DMS79 (cell line): Measurements from ENCODE around the gene CFAP100.
A peak's percentile ranks its signal among the peaks of the same experiment; 100 is the strongest.

Experiments
- DNase-seq: peaks from one replicate; lab custom pipeline; 2025; lab: John Stamatoyannopoulos, UW

Gene CFAP100

DNA sequence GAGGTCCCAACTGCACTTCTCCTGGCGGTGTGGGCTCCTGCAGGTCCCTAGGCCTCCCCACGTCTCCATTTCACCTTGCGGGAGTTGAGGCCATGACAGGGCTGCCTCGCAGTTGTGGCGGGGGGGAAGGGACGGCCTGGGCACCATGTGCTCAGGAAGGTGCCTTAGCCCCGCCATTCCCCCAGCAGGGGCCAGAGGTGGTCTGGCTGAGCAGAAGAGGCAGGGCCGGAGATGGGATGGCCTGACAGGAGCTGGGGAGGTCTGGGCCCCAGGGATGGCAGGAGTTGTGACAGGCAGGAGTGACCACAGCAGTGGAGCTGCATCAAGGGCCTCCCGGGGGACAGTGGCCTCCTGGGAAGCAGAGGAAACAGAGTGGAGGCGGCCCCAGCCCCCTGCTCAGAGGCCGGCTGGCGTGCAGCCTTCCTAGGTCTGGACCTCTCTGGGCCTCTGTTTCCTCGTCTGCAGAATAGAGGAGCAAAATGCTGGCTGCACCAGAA, 18.8 kb upstream of the CFAP100 start:
- no peak for DNase-seq

DNA sequence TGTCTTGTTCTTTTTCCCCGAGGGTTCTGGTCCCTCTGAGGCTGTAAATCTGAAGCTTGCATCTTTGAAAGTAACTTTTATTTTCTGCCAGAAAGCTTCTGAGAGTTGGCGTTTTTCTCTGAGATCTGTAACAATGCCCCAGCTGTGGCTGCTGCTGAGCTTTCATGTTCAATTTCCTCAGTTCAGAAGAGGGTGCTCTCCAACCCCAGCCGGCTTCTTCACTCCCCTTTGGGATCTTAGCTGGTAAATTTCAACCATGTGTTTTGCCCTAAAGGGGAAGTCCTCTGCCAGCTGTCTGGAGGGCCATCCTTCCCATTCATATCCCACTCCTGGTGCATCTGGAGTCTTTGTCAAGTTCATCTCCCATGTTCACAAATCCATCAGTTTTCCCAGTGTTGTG, 18.3 kb upstream of the CFAP100 start:
- DNase-seq, result no peak

DNA sequence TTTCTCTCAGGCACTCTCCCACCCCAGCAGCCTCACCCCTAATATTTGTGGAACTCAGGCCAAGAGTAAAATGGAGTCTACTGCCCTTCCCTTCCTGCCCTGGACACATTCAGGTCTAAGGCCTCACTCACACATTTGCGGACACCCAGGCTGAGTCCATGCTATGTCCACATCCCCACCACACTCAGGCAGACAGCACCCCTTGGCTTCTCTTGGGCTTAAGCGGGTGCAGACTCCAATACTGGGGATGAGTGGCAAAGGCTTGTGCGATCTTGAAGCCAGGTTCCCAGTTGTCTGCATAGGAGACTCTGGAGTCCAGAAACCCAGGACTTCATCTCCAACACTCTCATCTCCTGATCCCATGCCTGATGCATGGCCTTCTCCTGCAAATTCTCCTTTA, 17.5 kb upstream of the CFAP100 start:
- DNase-seq, result no peak

DNA sequence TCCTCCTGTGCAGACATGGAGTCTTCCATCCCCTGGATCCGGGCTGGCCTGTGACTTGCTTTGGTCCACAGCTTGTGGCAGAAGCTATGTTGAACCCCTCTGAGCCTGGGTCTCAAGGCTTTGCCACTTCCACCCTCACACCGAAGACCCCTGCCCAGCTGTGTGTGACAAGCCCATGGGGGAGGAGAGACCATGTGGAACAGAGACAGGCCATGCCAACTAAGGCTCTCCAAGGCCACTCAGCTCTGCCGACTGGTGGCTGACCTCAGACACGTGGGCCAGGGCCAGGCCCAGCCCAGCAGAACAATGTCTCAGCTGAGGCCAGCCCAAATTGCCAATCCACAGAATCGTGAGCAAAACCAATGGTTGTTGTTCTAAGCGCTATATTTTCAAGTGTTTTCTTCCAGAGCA, 16.4 kb upstream of the CFAP100 start:
- DNase-seq, result no peak

DNA sequence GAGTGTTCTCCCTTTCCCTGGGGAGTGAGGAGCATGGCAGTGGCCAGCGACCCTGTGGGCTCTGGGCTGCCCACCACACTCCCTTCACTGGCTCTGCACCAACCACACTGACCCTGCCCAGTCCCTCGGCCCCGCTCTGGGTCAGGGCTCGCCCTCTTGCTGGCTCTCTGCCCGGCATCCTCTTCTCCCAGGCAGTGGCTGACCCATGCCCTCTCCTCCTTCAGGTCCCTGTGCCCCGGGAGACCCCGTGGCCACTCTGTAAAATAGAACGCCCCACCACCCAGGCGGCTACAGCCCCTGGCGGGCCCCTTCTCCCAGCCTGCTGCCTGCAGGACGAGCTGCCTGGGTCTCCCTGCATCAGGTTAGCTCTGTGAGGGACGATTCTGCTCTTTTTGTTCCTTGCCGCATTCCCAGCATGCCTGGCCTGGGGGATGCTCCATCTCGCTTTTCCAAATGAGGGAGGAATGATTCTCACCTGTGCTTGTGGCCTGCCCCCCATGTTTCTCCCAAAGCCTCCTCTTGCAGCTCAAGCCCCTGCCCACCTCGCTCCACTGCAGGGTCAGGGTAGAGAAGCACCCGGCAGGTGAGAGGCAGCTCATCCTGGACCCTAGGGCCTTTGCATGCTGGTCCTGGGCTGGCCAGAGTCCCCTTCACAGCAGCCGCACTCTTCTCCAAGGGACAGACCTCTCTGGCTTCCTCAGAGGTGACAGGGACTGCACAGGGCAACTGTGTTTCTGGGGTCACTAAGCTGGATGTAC, 14.5 kb upstream of the CFAP100 start:
- no peak for DNase-seq

DNA sequence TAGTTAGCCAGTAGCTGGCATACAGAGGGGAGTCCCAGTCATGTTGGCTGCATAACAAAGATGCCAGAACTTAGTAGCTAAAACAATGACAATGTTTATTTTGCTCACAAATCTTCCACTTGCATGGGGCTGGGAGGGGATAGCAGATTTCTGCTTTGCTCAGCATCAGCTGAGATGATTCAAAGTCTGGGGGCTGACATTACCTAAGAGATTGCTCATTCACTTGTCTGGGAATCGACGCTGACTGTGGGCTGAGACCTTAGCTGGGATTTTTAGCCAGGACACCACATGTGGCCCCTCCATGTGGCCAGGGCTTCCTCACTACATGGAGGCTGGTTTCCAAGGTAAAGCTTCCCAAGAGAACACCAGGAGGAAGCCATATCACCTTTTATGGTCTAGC, 12.7 kb upstream of the CFAP100 start:
- DNase-seq, result no peak

DNA sequence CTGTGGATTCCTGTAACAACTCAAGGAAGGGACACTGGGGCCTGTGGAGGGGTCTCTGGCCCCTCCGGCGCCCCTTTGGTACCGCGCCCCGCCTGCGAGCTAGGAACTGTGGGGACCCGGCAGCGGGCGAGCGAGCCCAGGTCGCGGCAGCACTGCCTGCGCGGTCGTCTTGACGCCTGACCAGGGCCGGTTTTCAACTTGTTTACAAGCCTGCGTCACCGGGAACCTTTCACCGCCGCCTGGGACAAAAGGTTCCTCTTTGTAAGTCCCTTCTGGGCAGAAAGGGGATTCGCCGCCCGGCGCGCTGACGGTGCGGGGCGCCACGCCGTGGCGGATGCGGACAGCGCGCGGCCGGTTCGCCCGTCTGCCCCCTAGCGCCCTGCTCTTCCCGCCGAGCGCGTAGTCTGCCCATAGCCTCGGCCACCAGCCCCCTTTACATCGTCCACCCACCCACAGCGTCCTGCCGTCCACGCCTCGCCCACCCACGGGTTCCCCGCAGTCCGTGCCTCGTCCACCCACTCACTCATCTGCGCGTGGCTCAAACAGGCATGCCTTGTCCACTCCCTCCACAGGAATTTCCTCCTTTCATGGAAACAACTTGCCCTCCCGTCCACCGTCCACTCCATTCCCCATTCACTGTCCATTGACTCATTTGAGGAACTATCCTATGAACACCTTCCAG, 5.5 kb upstream of the CFAP100 start:
- DNase-seq, result peak; percentile 9

DNA sequence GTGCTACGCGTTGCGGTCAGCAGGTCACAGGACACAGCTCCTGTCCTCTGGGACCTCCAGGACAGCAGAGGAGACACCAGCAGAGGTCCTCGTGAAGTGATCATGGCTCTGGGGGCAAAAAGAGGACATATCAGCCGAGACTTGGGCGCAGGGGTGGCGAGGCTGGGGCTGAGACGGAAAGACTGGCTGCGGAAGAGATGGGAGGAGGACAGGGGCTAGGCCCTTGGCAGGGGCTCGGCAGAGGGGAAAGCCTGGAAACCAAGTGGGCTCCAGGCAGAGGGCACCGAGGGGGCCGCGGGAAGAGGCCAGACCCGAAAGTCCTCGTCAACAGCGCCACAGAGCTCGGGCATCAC, 4.9 kb upstream of the CFAP100 start:
- DNase-seq, result no peak

DNA sequence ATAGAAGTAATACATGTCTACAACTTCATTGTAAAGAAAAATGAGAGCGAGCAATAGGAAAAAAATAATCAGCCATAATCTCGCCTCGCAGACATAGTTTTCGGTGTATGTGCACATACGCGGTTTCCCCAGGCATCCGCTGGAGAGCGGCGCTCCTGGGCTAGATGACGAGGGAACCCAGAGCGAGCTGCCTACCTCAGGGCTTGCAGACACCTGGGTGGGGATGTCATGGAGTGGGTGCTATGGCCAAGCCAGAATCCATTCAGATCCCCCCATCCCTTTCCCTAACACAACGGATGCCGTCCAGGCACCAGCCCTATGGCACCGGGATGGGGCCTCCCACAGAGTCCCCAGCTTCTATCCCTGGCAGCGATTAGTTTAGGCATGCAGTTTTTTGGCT, 4.5 kb upstream of the CFAP100 start:
- no peak for DNase-seq

DNA sequence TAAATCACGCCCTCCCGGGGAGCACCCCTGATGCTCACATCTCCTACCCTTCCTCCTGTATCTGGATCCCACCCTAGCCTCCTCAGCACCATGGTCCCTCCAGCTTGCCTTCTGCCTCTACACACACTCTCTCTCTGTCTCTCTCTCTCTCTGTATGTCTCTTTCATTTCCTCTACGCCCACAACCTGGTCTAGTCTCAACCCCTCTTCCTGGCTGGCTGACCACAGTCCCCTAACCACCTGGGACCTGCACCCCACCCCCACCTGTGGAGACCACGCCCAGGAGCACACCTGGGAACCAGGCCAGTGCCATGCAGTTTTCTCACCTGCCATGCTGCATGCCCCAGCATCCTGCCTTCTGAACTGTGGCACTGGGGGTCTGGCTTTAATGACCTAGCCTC, 4.0 kb upstream of the CFAP100 start:
- no peak for DNase-seq

DNA sequence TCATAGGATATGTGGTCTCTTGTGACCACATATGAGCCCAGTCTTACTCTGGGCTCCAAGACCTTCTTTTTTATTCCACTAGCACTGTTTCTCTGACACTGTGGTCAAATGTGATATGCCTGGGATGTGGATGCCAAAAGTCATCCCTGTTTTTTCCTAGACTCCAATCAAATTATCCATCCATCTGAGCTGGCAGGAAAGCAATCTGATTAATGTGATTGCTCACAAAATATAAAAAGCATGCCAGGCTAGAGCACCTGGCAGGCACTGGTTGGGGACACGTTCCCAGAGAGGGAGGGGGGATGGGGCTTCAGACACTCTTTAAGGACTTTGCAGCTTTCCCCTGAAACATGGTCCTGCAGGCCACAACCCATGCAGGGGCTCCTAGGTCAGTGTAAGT, 3.1 kb upstream of the CFAP100 start:
- DNase-seq, result no peak

DNA sequence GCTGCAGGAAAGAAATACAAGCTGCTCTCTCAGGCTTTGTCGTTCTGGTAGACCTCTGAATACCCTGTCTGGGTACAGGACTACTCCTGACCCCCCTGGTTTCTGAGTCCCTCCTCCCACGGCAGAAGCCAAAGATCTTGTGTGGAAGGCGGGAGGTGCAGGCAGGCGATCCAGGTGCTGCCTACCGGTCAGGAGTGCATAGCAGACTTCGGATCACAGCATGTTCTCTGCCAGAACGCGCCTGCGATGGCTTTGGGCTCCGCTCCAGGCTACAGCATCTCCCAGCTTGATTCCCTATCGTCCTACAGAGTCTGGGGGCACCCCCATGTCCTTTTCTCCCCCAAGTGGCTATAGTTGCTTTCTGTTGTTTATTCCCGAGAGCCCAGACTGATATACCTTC, 2.5 kb upstream of the CFAP100 start:
- DNase-seq, result no peak

DNA sequence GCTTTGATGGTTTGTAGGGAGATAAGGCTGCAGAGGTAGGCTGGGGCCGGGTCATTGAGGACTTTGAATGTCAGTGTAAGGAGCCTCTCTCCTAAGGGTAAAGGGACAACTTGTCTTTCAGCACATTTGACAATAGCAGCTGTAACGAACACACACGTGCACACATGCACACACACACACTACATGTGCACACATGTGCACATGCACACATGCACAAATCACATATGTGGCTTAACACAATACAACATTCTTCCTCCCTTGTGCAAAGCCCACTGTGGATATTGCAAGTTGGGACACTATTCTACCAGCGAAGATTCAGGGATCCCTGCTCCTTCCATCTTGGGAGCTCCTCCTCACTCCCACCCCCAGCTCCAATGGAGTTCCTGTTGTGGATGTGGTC, 1.1 kb upstream of the CFAP100 start:
- DNase-seq, result no peak

DNA sequence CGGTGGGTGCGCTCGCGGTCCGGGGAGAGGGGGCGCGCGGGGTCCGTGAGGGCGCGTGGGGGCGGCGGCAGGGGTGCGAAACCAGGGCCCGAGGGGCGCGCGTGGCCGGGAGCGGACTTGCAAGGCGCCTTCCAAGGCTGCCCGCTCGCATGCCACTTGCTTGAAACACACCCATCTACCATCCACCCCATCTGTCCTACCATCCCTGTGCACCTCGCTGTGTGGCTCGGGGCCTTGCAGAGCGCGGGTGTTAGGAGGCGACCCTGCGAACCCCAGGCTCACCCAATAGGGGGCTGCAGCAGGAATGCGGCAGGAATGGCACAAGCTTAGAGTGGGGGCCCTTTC, 240 bp downstream of the CFAP100 start:
- DNase-seq, result no peak

DNA sequence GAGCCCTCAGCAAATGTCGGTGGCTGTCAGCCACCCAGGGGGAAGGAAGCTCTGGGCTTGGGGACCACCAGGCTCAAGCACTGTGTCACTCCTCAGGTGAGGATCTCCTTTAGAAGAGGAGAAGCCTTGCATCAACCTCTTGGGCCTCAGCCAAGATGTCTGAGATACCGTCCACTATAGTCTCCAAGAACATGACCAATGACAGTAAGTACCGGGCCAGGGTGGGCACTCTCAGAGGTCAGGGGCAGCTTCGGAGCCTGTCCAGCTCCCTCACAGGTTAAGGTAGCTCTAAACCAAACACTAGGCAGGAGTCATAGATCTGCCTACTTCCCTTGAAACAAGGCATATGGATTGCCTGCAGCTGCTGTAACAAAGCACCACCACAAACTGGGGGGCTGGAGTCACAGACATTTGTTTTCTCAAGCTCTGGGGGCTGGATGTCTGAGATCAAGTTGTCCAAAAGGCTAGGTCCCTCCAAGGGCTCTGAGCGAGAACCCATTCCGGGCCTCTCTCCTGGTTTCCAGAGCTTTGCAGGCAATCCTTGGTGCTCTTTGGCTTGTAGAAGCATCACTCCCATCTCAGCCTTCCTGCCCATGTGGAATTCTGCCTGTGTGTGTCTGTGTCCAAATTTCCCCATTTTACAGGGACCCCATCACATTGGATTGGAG, 1.3 kb downstream of the CFAP100 start:
- DNase-seq, result no peak

DNA sequence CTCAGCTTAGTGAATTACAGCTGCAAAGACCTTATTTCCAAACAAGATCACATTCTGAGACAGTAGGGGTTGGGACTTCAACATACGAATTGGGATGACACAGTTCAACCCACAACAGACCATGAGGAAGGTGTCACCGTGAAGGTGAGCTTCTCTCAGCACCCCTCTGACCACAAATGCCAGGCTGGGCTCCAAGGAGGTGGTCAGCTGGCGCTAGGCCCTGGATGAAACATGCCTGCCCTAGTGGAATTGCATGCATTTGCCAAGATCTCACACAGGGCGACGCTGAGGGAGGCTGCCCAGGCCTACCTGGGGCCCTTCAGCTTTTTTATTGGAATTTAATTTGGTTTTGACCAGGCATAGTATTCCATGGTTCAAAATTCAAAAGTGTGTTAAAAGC, 1.8 kb downstream of the CFAP100 start:
- DNase-seq, result no peak

DNA sequence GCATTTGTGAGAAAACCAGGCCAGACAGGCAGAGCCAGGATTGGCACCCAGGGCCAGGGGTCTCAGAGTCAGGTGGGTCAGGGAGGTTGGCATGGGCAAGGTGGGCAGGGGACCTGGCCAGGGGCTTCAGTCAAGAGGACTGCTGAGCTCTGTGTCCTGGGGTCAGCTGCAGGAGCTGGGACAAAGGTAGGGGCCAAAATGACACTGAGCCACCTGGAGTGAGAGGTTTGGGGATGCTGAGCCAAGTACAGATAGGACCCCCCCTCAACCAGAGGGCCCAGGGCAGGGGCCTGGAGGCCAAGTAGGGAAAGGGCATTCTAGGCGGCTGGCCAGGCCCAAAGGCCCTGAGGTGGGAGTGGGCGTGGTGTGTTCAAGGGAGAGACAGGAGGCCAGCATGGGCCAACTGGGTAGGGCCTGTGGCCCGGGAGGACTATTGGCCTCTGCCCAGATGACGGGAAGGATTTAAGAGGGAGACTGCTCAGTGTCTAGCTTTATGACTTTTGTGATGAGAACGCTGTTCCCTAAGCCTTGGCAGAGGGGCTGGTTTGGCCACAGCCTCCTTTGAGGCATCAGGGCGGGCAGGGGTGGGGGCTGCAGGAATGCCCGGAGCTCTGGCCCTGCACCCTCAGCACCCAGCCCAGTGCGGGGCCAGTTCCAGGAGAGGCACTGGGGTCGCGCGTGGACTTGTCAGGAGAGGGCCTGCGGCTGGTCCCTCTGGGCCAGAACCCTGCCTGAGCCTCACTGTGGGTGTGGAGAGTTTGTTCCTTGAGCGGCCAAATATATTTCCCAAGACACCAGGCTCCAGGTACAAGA, 3.1 kb downstream of the CFAP100 start:
- no peak for DNase-seq

DNA sequence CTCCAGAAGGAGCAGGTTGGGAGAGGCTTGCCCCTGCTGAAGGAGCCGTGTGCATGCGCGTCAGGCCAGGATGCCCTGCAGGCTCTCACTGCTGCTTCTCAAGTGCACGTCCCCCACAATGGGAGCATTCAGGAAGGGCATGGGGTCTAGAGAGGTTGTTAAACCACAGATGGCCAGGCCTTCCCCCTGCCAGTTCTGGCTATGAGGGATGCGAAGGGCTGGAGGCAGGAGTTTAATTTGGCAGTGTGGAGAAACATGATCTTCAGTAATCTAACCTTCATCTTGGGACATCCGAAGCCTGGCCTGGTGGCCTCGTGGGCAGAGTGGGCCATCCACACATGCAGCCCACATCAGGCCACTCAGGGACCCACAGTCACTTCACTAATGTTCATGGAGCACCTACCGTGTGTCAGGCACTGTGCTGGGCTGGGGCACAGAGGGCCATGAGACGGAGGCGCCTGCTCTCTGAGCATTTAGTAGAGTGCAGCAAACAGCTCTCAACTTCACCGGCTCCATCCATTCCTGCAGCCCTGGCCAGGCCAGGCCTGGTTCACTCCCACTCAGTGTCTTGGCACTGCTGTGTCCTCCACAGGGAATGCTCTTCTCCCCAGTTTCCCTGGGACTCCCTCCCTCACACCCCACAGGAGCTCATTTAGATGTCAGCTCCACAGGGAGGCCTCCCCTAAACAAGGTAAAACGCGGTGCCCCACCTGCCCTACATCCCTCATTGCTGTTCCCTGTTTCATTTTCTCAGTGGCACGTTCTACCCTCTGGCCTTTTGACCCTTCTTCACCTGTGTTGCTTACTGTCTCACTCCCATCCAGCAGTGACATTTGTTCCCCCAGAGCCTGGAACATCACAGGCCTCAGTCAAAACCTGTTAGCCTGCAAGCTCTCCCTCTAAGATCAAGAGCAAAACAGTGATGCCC, 4.0 kb downstream of the CFAP100 start:
- DNase-seq, result no peak

DNA sequence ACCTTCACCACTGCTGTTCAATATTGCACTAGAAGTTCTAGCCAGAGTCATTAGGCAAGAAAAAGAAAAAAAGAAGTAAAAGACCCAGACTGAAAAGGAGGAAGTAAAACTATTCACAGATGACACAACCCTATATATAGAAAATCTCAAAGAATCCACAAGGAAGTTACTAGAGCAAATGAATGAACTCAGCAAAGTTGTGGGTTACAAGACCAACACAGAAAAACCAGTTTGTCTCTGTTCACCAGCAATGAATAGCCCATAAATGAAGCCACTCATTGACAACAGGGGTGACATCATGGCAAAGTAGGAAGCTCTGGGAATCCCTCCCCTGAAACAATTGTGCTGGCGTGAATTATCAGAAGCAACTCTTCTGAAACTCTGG, 4.6 kb downstream of the CFAP100 start:
- DNase-seq, result no peak

DNA sequence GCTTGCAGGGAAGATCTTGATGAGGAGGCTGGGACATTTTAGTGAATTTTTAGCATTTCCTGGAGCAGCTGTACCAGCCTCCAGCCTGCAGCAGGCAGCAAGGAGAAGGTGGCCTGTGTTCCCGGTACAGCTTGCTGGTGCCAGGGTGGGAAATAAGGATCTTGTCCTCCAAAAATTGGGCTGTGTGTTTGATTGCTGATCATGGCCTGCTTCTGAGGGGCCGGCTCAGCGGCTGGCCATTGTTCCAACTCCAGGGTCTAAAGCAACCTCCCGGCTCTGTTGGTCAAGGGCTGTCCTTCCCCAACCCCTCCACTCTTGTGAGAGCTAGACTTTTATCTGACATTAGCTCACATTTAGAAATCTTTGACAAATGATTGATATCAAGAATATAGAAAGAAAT, 5.0 kb downstream of the CFAP100 start:
- DNase-seq, result no peak

DNA sequence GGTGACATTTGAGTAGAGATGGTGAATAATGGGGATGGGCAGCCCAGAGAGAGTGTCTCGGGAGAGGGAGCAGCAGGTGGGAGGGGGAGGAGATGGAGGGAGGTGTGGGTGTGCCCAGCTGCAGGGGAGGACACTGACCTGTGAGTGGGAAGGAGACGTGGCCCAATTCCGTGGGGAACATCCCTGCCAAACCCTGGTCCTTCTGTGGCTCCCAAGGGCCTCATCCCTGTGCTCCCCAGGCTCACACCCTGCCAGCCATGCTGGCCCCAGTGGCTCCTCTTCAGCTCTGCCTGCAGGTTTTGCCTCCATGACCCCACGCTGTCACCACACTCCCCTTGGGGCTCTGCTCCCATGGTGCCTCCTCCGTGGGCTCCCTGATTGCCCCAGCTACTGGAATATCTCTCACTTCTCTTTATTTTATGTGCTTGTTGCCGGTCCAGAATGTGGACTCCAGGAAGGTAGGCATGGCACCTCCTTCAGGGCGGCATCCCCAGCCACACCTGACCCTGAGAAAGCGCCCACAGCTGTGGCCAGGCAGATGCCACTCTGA, 7.0 kb downstream of the CFAP100 start:
- DNase-seq, result no peak
